WTC11 (cell line): ENCODE data around the gene DPH5. TPM values are rescaled to one million over a fixed set of nuclear protein-coding genes. Genes with fewer than 3 reads are reported as not detected.

ENCODE experiments used
- ATAC-seq: fragments of 200-7000 bp; cut with Tn5 transposase; 2 replicates; pipeline ENCODE4 v1.10.0; 2021; ENCODE audit warnings: mild to moderate bottlenecking, moderate library complexity
- CTCF ChIA-PET: fragments of 300-600 bp; sonication (Branson Sonifier 250); formaldehyde crosslinking; loops from one replicate; lab custom pipeline; 2021; ENCODE audit warnings: antibody characterized with exemption; lab: Charles Lee
- POLR2A ChIA-PET: fragments of 350-600 bp; sonication (Branson Sonifier 250); formaldehyde crosslinking; loops from one replicate; lab custom pipeline; 2021; ENCODE audit warnings: antibody characterized with exemption; lab: Charles Lee
- DNase-seq: peaks from one replicate; pipeline ENCODE4 v3.0.0; 2021; ENCODE audit warnings: low spot score
- H3K27ac Mint-ChIP-seq: 2 replicates; pipeline ENCODE4 v1.8.0; 2021; ENCODE audit warnings: mixed read lengths
- H3K27me3 Mint-ChIP-seq: 2 replicates; pipeline ENCODE4 v1.8.0; 2021; ENCODE audit warnings: low read depth, mild to moderate bottlenecking, moderate library complexity, mixed read lengths
- H3K36me3 Mint-ChIP-seq: 2 replicates; pipeline ENCODE4 v1.8.0; 2021; ENCODE audit warnings: mixed read lengths
- H3K4me1 Mint-ChIP-seq: 2 replicates; pipeline ENCODE4 v1.8.0; 2022; ENCODE audit warnings: mixed read lengths
- H3K4me3 Mint-ChIP-seq: 2 replicates; pipeline ENCODE4 v1.8.0; 2021; ENCODE audit warnings: mild to moderate bottlenecking, moderate library complexity, mixed read lengths
- H3K9me3 Mint-ChIP-seq: 2 replicates; pipeline ENCODE4 v1.8.0; 2021; ENCODE audit warnings: mixed read lengths
- ATF2 ChIP-seq: sonication (generic); formaldehyde crosslinking; IDR thresholded peaks from 2 replicates; pipeline ENCODE4 v1.8.1; 2022; ENCODE audit warnings: low read depth, missing genetic modification reagents, borderline replicate concordance
- CREB1 ChIP-seq: sonication (generic); formaldehyde crosslinking; IDR thresholded peaks from 2 replicates; pipeline ENCODE4 v1.8.0; 2023; ENCODE audit warnings: mild to moderate bottlenecking, missing genetic modification reagents
- ELF4 ChIP-seq: sonication (generic); formaldehyde crosslinking; IDR thresholded peaks from 2 replicates; pipeline ENCODE4 v1.8.1; 2022; ENCODE audit warnings: low read depth, mild to moderate bottlenecking, moderate library complexity, missing genetic modification reagents
- ESRRA ChIP-seq: sonication (generic); formaldehyde crosslinking; IDR thresholded peaks from 2 replicates; pipeline ENCODE4 v1.8.1; 2022; ENCODE audit warnings: mild to moderate bottlenecking, missing genetic modification reagents, borderline replicate concordance
- HMGA2 ChIP-seq: fragments of 250-450 bp; sonication (Bioruptor Pico); IDR thresholded peaks from 2 replicates; pipeline ENCODE4 v1.4.0; 2021; ENCODE audit warnings: mild to moderate bottlenecking, moderate library complexity
- KAT7 ChIP-seq: sonication (generic); formaldehyde crosslinking; IDR thresholded peaks from 2 replicates; pipeline ENCODE4 v1.8.1; 2023; ENCODE audit warnings: missing genetic modification reagents, mild to moderate bottlenecking, borderline replicate concordance
- MLX ChIP-seq: sonication (generic); formaldehyde crosslinking; IDR thresholded peaks from 2 replicates; pipeline ENCODE4 v1.8.1; 2023; ENCODE audit warnings: mild to moderate bottlenecking, missing genetic modification reagents, moderate library complexity
- NFE2L1 ChIP-seq: sonication (generic); formaldehyde crosslinking; IDR thresholded peaks from 2 replicates; pipeline ENCODE4 v1.8.1; 2023; ENCODE audit warnings: missing genetic modification reagents
- OVOL2 ChIP-seq: fragments of 250-450 bp; sonication (Bioruptor Pico); IDR thresholded peaks from 2 replicates; pipeline ENCODE4 v1.9.0; 2021; ENCODE audit warnings: mild to moderate bottlenecking, borderline replicate concordance
- SMAD3 ChIP-seq: sonication (generic); formaldehyde crosslinking; IDR thresholded peaks from 2 replicates; pipeline ENCODE4 v1.8.0; 2022; ENCODE audit warnings: missing genetic modification reagents, mild to moderate bottlenecking, borderline replicate concordance
- SMAD4 ChIP-seq: sonication (generic); formaldehyde crosslinking; IDR thresholded peaks from 2 replicates; pipeline ENCODE4 v1.8.0; 2022; ENCODE audit warnings: mild to moderate bottlenecking, missing genetic modification reagents
- TP53 ChIP-seq: sonication (generic); formaldehyde crosslinking; IDR thresholded peaks from 2 replicates; pipeline ENCODE4 v1.8.1; 2023; ENCODE audit warnings: mild to moderate bottlenecking, missing genetic modification reagents
- ZBTB21 ChIP-seq: sonication (generic); formaldehyde crosslinking; IDR thresholded peaks from 2 replicates; pipeline ENCODE4 v1.8.1; 2023; ENCODE audit warnings: mild to moderate bottlenecking, missing genetic modification reagents, borderline replicate concordance
- ZNF396 ChIP-seq: fragments of 250-450 bp; sonication (Bioruptor Pico); IDR thresholded peaks from 2 replicates; pipeline ENCODE4 v1.8.0; 2021; ENCODE audit warnings: mild to moderate bottlenecking, moderate library complexity, borderline replicate concordance
- ZNF671 ChIP-seq: fragments of 250-450 bp; sonication (Bioruptor Pico); IDR thresholded peaks from 2 replicates; pipeline ENCODE4 v1.8.0; 2021; ENCODE audit warnings: mild to moderate bottlenecking
- total RNA-seq: library from RNA; stranded (reverse); gene quantifications from 3 replicates; pipeline ENCODE4 v1.2.3, GENCODE V29; 2021
- TF ChIP-seq, protein P1 (sequence below): fragments of 250-450 bp; sonication (Bioruptor Pico); conservative IDR thresholded peaks from 2 replicates; pipeline ENCODE4 v1.9.0; 2021; ENCODE audit warnings: mild to moderate bottlenecking
- TF ChIP-seq, protein P2 (sequence below): fragments of 250-450 bp; sonication (Bioruptor Pico); IDR thresholded peaks from 2 replicates; pipeline ENCODE4 v1.9.0; 2021; ENCODE audit warnings: mild to moderate bottlenecking
- TF ChIP-seq, protein P3 (sequence below): sonication (generic); formaldehyde crosslinking; IDR thresholded peaks from 2 replicates; pipeline ENCODE4 v1.8.1; 2023; ENCODE audit warnings: mild to moderate bottlenecking, missing genetic modification reagents
- TF ChIP-seq, protein P4 (sequence below): sonication (generic); formaldehyde crosslinking; IDR thresholded peaks from 2 replicates; pipeline ENCODE4 v1.8.0; 2023; ENCODE audit warnings: mild to moderate bottlenecking, missing genetic modification reagents
- TF ChIP-seq, protein P5 (sequence below): fragments of 250-450 bp; sonication (Bioruptor Pico); IDR thresholded peaks from 2 replicates; pipeline ENCODE4 v1.8.0; 2021; ENCODE audit warnings: mild to moderate bottlenecking

DPH5 gene
- total RNA-seq, 1 experiment from 2014 or later: 64.8 TPM

GRCh38 chr1:101064697-101065096 lies 39.1 kb upstream of the DPH5 start (continued):
- TF ChIP-seq, protein P1, sequence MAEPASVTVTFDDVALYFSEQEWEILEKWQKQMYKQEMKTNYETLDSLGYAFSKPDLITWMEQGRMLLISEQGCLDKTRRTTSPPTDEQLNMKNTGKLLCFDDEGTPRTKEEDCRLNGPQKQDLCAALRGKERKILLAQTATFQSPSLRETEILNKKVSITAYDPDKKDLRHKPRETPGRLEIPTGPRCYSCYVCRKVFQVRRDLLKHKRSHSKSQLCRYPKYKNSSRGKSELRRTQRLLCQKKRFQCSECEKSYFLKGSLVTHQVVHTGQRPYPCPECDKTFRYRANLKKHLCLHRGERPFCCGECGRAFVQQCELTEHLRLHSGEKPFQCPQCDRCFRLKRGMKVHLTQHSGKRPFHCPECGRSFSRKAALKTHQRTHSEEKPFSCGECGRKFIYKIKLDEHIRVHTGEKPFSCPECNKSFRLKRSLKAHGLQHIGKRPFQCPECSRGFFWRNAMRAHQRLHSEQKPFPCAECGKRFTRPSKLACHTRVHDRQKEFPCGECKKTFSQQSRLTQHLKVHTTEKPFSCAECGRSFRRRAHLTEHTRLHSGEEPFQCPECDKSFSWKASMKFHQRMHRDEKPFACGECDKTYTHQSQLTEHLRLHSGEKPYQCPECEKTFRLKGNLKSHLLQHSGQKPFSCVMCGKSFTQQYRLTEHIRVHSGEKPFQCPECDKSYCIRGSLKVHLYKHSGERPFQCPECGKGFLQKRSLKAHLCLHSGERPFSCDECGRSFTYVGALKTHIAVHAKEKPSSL: no peak
- TF ChIP-seq SMAD4 (CRISPR knock-in tag): no peak
- TF ChIP-seq ELF4 (CRISPR knock-in tag): no peak

DNA sequence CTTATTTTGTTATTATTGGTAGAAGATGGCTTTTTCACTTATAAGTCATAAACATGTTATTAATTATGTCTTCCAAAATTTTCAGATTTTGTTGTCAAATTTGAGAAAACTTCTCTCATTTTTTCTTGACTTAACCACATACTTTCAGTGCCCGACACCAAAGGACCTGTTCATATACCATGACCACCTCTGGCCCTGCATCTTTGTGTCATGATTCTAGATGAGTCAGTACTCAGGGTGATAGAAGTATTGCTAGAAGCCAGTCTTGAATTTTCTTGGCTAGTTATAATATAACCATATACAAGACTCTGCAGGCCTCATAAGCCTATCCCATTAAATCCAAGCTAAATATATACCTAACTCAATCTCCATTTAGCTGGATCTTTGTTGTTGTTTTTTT lies 35.4 kb upstream of the DPH5 start:
- no peak for ATAC-seq
- Mint-ChIP-seq H3K4me3 (no peak overlapping the region), H3K9me3 (no peaks in the 10 kb centered on the region), H3K27ac (no peak overlapping the region), H3K27me3 (no peaks in the 10 kb centered on the region), H3K36me3 (no peaks in the 10 kb centered on the region), H3K4me1 (no peaks in the 10 kb centered on the region)
- TF ChIP-seq, protein P2, sequence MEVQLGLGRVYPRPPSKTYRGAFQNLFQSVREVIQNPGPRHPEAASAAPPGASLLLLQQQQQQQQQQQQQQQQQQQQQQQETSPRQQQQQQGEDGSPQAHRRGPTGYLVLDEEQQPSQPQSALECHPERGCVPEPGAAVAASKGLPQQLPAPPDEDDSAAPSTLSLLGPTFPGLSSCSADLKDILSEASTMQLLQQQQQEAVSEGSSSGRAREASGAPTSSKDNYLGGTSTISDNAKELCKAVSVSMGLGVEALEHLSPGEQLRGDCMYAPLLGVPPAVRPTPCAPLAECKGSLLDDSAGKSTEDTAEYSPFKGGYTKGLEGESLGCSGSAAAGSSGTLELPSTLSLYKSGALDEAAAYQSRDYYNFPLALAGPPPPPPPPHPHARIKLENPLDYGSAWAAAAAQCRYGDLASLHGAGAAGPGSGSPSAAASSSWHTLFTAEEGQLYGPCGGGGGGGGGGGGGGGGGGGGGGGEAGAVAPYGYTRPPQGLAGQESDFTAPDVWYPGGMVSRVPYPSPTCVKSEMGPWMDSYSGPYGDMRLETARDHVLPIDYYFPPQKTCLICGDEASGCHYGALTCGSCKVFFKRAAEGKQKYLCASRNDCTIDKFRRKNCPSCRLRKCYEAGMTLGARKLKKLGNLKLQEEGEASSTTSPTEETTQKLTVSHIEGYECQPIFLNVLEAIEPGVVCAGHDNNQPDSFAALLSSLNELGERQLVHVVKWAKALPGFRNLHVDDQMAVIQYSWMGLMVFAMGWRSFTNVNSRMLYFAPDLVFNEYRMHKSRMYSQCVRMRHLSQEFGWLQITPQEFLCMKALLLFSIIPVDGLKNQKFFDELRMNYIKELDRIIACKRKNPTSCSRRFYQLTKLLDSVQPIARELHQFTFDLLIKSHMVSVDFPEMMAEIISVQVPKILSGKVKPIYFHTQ: no peak
- no peak for TF ChIP-seq ELF4 (CRISPR knock-in tag)
- TF ChIP-seq, protein P3, sequence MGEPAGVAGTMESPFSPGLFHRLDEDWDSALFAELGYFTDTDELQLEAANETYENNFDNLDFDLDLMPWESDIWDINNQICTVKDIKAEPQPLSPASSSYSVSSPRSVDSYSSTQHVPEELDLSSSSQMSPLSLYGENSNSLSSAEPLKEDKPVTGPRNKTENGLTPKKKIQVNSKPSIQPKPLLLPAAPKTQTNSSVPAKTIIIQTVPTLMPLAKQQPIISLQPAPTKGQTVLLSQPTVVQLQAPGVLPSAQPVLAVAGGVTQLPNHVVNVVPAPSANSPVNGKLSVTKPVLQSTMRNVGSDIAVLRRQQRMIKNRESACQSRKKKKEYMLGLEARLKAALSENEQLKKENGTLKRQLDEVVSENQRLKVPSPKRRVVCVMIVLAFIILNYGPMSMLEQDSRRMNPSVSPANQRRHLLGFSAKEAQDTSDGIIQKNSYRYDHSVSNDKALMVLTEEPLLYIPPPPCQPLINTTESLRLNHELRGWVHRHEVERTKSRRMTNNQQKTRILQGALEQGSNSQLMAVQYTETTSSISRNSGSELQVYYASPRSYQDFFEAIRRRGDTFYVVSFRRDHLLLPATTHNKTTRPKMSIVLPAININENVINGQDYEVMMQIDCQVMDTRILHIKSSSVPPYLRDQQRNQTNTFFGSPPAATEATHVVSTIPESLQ (CRISPR knock-in tag): no peak
- ChIA-PET CTCF (no interaction called here), POLR2A (no interaction called here)
- no peak for DNase-seq

DNA sequence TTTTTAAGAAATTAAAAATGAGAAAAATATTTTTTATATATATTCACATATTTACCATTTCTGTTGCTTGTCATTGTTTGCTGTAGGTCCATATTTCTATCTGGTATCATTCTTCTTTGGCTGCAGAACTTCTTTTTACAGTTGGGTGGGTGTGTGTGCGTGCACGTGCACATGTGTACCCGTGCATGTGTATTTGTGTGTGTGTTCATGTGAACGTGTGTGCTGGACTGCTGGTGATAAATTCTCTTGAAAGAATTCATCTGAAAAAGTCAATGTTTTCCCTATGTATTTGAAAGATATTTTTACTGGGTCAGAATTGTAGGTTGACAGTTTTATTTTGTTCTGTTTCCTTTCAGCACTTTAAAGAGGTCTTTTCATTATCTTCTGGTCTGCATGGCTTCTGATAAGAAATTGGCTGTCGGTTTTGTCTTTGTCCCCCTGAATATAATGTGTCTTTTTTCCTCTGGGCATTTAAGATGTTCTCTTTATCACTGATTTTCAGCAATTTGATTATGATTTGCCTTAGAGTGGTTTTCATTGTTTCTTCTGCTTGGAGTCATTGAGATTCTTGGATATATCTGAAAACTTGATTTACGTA lies 34.5 kb upstream of the DPH5 start:
- ChIA-PET CTCF (no interaction called here), POLR2A (no interaction called here)
- H3K4me1 Mint-ChIP-seq: no peaks in the 10 kb centered on the region
- H3K27me3 Mint-ChIP-seq: no peaks in the 10 kb centered on the region
- DNase-seq (no peak), ATAC-seq (no peak)
- H3K27ac Mint-ChIP-seq: no peak overlapping the region
- no peaks in the 10 kb centered on the region for H3K36me3 Mint-ChIP-seq
- no peaks in the 10 kb centered on the region for H3K9me3 Mint-ChIP-seq
- no peak overlapping the region for H3K4me3 Mint-ChIP-seq
- no peak for TF ChIP-seq HMGA2 (CRISPR knock-in tag)
- no peak for TF ChIP-seq NFE2L1 (CRISPR knock-in tag)
- no peak for TF ChIP-seq ESRRA
- TF ChIP-seq OVOL2 (CRISPR knock-in tag): no peak
- TF ChIP-seq ZBTB21 (CRISPR knock-in tag): no peak
- TF ChIP-seq, protein P4, sequence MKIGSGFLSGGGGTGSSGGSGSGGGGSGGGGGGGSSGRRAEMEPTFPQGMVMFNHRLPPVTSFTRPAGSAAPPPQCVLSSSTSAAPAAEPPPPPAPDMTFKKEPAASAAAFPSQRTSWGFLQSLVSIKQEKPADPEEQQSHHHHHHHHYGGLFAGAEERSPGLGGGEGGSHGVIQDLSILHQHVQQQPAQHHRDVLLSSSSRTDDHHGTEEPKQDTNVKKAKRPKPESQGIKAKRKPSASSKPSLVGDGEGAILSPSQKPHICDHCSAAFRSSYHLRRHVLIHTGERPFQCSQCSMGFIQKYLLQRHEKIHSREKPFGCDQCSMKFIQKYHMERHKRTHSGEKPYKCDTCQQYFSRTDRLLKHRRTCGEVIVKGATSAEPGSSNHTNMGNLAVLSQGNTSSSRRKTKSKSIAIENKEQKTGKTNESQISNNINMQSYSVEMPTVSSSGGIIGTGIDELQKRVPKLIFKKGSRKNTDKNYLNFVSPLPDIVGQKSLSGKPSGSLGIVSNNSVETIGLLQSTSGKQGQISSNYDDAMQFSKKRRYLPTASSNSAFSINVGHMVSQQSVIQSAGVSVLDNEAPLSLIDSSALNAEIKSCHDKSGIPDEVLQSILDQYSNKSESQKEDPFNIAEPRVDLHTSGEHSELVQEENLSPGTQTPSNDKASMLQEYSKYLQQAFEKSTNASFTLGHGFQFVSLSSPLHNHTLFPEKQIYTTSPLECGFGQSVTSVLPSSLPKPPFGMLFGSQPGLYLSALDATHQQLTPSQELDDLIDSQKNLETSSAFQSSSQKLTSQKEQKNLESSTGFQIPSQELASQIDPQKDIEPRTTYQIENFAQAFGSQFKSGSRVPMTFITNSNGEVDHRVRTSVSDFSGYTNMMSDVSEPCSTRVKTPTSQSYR: no peak
- TF ChIP-seq ELF4 (CRISPR knock-in tag): no peak
- no peak for TF ChIP-seq TP53 (CRISPR knock-in tag)
- TF ChIP-seq ZNF671 (CRISPR knock-in tag): no peak
- TF ChIP-seq KAT7: no peak
- no peak for TF ChIP-seq CREB1 (CRISPR knock-in tag)
- no peak for TF ChIP-seq ATF2 (CRISPR knock-in tag)
- TF ChIP-seq, protein P5, sequence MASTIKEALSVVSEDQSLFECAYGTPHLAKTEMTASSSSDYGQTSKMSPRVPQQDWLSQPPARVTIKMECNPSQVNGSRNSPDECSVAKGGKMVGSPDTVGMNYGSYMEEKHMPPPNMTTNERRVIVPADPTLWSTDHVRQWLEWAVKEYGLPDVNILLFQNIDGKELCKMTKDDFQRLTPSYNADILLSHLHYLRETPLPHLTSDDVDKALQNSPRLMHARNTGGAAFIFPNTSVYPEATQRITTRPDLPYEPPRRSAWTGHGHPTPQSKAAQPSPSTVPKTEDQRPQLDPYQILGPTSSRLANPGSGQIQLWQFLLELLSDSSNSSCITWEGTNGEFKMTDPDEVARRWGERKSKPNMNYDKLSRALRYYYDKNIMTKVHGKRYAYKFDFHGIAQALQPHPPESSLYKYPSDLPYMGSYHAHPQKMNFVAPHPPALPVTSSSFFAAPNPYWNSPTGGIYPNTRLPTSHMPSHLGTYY: no peak
- TF ChIP-seq ZNF396 (CRISPR knock-in tag): no peak
- TF ChIP-seq MLX (CRISPR knock-in tag): no peak
- TF ChIP-seq SMAD3: no peak
